GM10248 (cell line): Measurements from ENCODE around the gene HRC.

Experiments
- CTCF ChIA-PET: fragments of 300-600 bp; sonication (Branson Sonifier 250); formaldehyde crosslinking; extraction: SDS; loops from one replicate; lab custom pipeline; 2021; ENCODE audit warnings: antibody characterized with exemption; lab: Yijun Ruan, JAX
- POLR2A ChIA-PET: fragments of 350-650 bp; sonication (Branson Sonifier 250); formaldehyde crosslinking; extraction: SDS; loops from one replicate; lab custom pipeline; 2020; ENCODE audit warnings: antibody characterized with exemption; lab: Yijun Ruan, JAX
- DNase-seq: peaks from one replicate; pipeline ENCODE4 v3.0.0; 2012; ENCODE audit errors: extremely low spot score
- TF ChIP-seq, protein P1 (sequence below): IDR thresholded peaks from 2 replicates; pipeline ENCODE4 v1.5.1; 2012; ENCODE audit warnings: mild to moderate bottlenecking, low read depth; ENCODE audit errors: extremely low read depth, missing control alignments, control extremely low read depth

The HRC gene

DNA sequence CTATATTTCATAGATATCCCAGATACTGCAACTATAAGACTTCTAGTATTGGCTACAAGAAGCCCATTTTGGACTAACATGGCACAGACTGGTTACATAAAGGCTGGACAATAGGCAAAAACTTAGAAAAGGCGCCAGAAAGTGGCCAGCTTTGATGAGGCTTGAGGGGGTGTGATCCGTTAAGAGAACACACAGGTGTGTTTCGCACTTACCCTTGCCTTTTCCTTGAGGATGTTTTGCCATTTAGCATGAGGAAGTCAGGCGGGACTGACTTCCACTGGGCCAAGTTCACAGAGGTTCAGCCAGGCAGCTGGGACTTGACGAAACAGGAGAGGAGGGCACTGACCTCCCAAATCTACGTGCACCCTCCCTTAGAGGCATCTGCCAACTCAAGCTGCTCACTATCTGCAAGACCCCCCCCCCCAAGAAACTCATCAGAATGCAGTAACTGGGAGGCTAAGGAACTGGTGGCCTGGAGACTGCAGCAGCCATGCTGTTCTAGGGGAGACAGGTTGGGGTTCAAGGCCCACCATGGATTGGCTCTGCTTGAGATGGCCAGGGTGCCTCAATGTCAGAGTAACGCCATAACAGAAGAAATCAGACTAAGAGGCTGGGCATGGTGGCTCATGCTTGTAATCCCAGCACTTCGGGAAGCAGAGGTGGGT, 45.5 kb downstream of the HRC start:
- no peak for DNase-seq
- POLR2A ChIA-PET, result no interaction called here
- TF ChIP-seq, protein P1, sequence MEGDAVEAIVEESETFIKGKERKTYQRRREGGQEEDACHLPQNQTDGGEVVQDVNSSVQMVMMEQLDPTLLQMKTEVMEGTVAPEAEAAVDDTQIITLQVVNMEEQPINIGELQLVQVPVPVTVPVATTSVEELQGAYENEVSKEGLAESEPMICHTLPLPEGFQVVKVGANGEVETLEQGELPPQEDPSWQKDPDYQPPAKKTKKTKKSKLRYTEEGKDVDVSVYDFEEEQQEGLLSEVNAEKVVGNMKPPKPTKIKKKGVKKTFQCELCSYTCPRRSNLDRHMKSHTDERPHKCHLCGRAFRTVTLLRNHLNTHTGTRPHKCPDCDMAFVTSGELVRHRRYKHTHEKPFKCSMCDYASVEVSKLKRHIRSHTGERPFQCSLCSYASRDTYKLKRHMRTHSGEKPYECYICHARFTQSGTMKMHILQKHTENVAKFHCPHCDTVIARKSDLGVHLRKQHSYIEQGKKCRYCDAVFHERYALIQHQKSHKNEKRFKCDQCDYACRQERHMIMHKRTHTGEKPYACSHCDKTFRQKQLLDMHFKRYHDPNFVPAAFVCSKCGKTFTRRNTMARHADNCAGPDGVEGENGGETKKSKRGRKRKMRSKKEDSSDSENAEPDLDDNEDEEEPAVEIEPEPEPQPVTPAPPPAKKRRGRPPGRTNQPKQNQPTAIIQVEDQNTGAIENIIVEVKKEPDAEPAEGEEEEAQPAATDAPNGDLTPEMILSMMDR, result no peak
- CTCF ChIA-PET, result interaction anchor here (1.2 to 2.8 kb wide), 2 partner anchors 12 to 99 kb away, joined by 3 to 10 read pairs; no protein-coding TSS in a partner anchor

DNA sequence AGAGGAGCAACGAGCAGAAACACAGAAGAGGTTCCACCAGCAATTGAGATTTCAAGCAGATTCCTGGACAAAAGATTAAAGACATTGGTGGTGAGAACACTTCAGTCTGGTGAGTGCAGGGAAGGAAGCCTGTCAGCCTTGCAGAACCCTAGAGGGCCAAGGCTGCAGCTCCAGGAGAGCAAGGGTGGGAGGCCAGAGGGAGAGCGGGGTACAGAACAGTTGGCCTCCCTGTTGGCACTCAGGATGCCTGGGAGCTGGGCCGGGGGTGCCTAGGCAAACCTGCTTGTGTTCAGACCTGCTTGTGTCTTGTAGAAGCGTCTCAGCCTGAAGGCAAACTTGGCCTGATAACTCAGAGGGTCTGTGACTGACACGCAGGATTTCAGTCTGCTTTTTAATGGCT, 46.1 kb downstream of the HRC start:
- DNase-seq, result no peak
- CTCF ChIA-PET, result interaction anchor here (1.2 to 2.8 kb wide), 3 partner anchors 11 to 99 kb away, joined by 3 to 10 read pairs (median 5); no protein-coding TSS in a partner anchor
- POLR2A ChIA-PET, result no interaction called here
- TF ChIP-seq, protein P1, result no peak

DNA sequence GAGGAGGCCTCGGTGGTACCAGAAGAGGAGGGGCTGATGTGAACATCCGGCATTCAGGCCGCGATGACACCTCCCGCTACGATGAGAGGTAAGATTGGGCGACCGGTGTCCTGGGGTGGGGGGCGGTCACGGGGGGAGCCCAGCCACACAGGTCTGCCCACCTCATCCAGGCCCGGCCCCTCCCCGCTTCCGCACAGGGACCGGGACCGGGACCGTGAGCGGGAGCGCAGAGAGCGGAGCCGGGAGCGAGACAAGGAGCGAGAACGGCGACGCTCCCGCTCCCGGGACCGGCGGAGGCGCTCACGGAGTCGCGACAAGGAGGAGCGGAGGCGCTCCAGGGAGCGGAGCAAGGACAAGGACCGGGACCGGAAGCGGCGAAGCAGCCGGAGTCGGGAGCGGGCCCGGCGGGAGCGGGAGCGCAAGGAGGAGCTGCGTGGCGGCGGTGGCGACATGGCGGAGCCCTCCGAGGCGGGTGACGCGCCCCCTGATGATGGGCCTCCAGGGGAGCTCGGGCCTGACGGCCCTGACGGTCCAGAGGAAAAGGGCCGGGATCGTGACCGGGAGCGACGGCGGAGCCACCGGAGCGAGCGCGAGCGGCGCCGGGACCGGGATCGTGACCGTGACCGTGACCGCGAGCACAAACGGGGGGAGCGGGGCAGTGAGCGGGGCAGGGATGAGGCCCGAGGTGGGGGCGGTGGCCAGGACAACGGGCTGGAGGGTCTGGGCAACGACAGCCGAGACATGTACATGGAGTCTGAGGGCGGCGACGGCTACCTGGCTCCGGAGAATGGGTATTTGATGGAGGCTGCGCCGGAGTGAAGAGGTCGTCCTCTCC, 47.4 kb downstream of the HRC start:
- DNase-seq, result no peak
- TF ChIP-seq, protein P1, result no peak

DNA sequence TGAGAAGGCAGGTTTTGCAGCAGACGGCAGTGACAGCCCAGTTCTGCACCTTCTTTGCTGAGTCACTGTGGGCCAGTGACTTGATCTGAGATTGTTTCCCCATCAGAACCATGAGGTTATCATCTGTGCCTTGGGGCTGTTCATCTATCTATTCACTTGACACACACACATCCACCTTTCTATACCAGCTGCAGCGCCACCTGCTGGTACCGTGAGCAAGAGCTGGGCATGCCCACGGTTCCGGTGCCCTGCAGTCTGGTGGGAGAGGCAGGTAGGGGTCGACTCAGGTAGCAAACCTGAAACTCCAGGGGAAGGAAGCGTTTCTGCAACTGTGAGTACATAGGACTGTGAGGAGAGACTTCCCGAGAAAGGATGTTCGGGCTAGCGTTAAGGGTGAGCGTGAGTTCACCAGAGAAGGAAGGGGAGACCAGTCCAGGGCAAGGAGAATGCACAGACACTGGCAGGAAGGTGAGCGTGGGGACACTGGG, 48.5 kb downstream of the HRC start:
- CTCF ChIA-PET, result interaction anchor here (0.8 to 3.0 kb wide), 15 partner anchors 8 to 114 kb away, joined by 3 to 22 read pairs (median 8); partner anchors contain the start of genes GYS1, LIN7B and RUVBL2
- no peak for DNase-seq
- TF ChIP-seq, protein P1, result peak; percentile 77
- POLR2A ChIA-PET, result no interaction called here

More for the DNA sequence above, 47.4 kb downstream of the HRC start:
- CTCF ChIA-PET, result interaction anchor here (0.7 to 1.3 kb wide), 2 partner anchors 10 to 12 kb away, joined by 3 to 5 read pairs; no protein-coding TSS in a partner anchor
- POLR2A ChIA-PET, result no interaction called here

DNA sequence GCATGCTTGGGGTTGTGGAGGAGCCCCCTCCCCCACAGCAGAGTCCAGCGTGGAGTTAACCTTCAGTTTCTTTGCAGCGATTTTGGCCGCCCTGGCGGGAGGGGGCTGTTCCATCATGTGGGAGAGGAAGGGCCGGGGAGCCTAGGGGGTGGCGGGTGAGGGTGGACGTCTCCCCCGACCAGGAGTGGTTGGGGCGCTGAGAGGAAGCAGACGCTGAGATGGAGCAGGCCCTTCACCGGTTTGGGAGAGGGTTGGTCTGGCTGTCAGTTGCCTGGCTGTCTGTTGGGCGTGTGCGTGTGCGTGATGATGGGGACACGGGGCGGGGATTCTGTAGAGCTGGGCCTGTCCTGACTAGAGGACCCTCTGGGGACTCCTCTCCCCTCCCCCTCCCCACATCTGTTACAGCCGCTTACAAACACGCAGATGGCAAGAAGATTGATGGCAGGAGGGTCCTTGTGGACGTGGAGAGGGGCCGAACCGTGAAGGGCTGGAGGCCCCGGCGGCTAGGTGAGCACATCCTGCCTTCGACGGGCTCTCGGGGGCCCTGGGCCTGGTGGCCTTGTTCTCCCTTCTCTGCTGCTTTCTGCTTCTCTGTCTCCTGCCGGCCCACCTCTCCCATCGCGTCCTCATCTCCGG, 50.8 kb downstream of the HRC start:
- DNase-seq, result no peak
- TF ChIP-seq, protein P1, result no peak
- ChIA-PET CTCF (interaction anchor here (0.9 to 3.0 kb wide), 7 partner anchors 9 to 111 kb away, joined by 4 to 21 read pairs (median 11); partner anchors contain the start of genes GYS1, LIN7B and RUVBL2), POLR2A (no interaction called here)

DNA sequence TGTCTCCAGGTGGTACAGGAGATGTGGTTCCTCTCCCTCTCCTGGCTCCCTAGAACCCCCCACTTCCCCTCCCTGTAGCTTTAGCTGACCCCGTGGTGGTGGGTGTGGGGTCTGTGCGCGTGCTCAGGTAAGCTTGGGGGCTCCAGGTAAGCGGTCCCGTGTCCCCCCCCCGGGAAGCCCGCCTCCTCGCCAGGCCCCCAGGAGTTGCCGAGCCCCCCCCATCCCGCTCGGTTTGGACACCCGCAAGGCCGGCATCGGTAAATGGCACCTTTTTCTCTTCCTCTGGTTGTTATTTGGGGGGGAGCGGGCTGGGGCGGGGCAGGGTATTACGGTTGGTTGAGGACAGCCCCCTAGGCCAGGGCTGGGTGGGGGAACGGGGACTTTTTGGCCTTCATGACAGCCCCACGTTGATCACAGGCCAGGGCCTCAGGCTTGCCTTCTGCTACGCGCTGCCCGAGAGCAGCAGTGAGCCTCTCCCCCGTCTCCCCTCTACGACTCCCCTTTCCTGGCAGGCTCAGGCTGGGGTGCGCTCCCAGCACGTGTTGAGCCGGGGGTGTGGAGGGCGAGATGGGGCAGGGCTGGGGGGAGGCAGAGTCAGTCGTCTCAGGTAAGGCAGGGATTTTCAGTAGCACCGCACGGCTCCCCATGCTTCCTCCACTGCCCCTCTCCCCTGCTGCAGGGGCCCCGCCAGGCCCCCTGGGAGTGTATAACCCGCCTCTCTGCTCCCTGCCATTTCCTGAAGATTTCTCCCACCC, 51.7 kb downstream of the HRC start:
- POLR2A ChIA-PET, result no interaction called here
- TF ChIP-seq, protein P1, result no peak
- DNase-seq, result no peak
- CTCF ChIA-PET, result no interaction called here
